ENCODE measurements around the gene CHAC1. TPM values are rescaled to one million over a fixed set of nuclear protein-coding genes. Genes with fewer than 3 reads are reported as not detected.

CHAC1 gene
- total RNA-seq, 1 donor from 2014 or later: 0.81 TPM

GRCh38 chr15:40995656-40996055, 42.4 kb downstream of the CHAC1 start:
- DNase-seq (ENCODE audit: missing footprints) (no peak), ATAC-seq (no peak)
- intact Hi-C loops (cut with DNase I): no loop called here

GRCh38 chr15:40999190-40999589, 45.9 kb downstream of the CHAC1 start:
- ATAC-seq (no peak), DNase-seq (ENCODE audit: missing footprints) (no peak)
- intact Hi-C loops (cut with DNase I): no loop called here

- ATAC-seq (no peak), DNase-seq (ENCODE audit: missing footprints) (no peak)
- intact Hi-C loops (cut with DNase I): no loop called here
These were observed 48.4 kb downstream of the CHAC1 start for GRCh38 chr15:41001524-41002214.

- ATAC-seq (no peak), DNase-seq (ENCODE audit: missing footprints) (no peak)
- intact Hi-C loops (cut with DNase I): no loop called here
These were observed 51.2 kb downstream of the CHAC1 start for GRCh38 chr15:41004490-41004889.

Other genes with a start within 250 kb of the CHAC1 start
- gene RMDN3, start 198.2 kb upstream of the CHAC1 start, total RNA-seq: 19.1 TPM
- 8.1 TPM for gene GCHFR, start 189.4 kb upstream of the CHAC1 start, total RNA-seq
- 0.24 TPM for gene C15orf62, start 183.5 kb upstream of the CHAC1 start, total RNA-seq
- 27.6 TPM for gene ZFYVE19, start 146.4 kb upstream of the CHAC1 start, total RNA-seq
- gene DNAJC17, start 146.0 kb upstream of the CHAC1 start, total RNA-seq: 19.7 TPM
- not detected for gene PPP1R14D, start 124.8 kb upstream of the CHAC1 start, total RNA-seq
- 2.0 TPM for gene SPINT1, start 109.4 kb upstream of the CHAC1 start, total RNA-seq
- gene RHOV, start 79.2 kb upstream of the CHAC1 start, total RNA-seq: not detected
- gene VPS18, start 59.0 kb upstream of the CHAC1 start, total RNA-seq: 20.6 TPM
- 11.1 TPM for gene DLL4, start 24.1 kb upstream of the CHAC1 start, total RNA-seq
- gene INO80, start 162.8 kb downstream of the CHAC1 start, total RNA-seq: 10.7 TPM

Data from Right ventricle myocardium inferior (tissue), 1 donor.